T-helper 1 cell treated with Interleukin-12 subunit alpha and Interleukin-12 subunit beta and Interleukin-4 antibody, amounts not matched to agents 30 μg/mL and 1 μg/mL, for 36 hours (primary cell): Measurements from ENCODE around the gene CLEC19A.

Experiments used
- H3K27ac Mint-ChIP-seq: one replicate; pipeline ENCODE4 v1.8.0; 2021; ENCODE audit warnings: mild to moderate bottlenecking, mixed read lengths
- H3K27me3 Mint-ChIP-seq: one replicate; pipeline ENCODE4 v1.8.0; 2021; ENCODE audit warnings: low read depth, mixed read lengths
- H3K36me3 Mint-ChIP-seq: one replicate; pipeline ENCODE4 v1.8.0; 2021; ENCODE audit warnings: low read depth, mixed read lengths
- H3K4me1 Mint-ChIP-seq: one replicate; pipeline ENCODE4 v1.8.0; 2021; ENCODE audit warnings: low read depth, mixed read lengths
- H3K4me3 Mint-ChIP-seq: one replicate; pipeline ENCODE4 v1.8.0; 2021; ENCODE audit warnings: mild to moderate bottlenecking, moderate library complexity, mixed read lengths
- H3K9me3 Mint-ChIP-seq: one replicate; pipeline ENCODE4 v1.8.0; 2021; ENCODE audit warnings: mixed read lengths

Gene CLEC19A

DNA sequence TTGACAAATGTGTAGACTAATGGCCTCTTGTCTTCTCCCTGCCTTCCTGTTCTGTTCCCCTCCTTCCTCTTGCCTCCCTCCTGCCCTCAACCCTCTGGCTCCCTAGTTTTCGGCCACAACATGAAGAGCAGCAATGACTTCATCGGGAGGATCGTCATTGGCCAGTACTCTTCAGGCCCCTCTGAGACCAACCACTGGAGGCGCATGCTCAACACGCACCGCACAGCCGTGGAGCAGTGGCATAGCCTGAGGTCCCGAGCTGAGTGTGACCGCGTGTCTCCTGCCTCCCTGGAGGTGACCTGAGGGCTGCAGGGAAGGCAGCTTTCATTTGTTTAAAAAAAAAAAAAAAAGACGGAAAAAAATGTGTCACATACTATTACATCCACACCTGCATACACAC, 18.8 kb upstream of the CLEC19A start:
- Mint-ChIP-seq H3K36me3 (no peaks in the 10 kb centered on the region), H3K27ac (no peak overlapping the region), H3K4me1 (no peaks in the 10 kb centered on the region), H3K4me3 (no peak overlapping the region), H3K9me3 (peaks cover 15% of the 10 kb centered on the region), H3K27me3 (no peaks in the 10 kb centered on the region)

DNA sequence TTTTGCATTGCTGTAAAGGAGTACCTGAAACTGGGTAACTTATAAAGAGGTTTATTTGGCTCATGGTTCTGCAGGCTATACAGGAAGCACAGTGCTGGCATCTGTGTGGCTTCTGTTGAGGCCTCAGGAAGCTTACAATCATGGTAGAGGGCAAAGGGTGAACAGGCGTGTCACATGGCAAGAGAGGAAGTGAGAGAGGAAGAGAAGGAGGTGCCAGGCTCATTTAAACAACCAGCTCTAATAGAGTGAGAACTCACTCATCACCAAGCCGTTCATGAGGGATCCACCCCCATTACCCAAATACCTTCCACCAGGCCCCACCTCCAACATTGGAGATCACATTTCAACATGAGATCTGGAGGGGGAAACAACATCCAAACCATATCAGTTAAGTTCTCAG, 16.4 kb upstream of the CLEC19A start:
- H3K27ac Mint-ChIP-seq: no peak overlapping the region
- H3K36me3 Mint-ChIP-seq: no peaks in the 10 kb centered on the region
- H3K4me3 Mint-ChIP-seq: no peak overlapping the region
- no peaks in the 10 kb centered on the region for H3K27me3 Mint-ChIP-seq
- H3K4me1 Mint-ChIP-seq: no peaks in the 10 kb centered on the region
- peaks cover 15% of the 10 kb centered on the region for H3K9me3 Mint-ChIP-seq

DNA sequence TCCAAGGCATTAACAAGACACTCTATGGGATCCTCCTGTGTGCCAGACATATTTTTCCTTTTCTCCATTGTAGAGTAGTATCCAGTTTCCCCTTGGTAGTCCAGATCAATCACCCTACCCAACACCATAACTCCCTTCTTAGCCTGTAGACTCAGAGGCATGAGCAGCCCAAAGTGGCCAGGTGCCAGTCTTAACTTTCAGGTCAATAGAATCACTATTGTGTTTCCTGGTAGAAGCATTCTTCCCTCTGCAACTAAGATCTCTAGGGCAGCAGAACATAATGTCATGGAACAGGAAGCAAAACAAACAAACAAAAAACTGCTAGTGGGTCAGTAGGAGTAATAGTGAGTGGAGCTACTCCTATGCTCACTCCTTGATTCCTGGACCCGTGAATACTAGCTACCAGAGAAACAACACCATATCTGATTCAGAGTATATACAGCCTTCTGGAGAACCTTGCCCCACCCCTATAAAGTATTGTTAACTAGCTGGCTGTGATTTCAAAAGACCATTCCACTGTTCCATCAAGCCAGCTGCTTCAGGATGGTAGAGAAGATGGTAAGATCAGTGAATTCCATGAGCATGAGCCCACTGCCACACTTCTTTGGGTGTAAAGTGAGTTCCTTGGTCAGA, 11.2 kb upstream of the CLEC19A start:
- Mint-ChIP-seq H3K27me3 (no peaks in the 10 kb centered on the region), H3K36me3 (no peaks in the 10 kb centered on the region), H3K4me3 (no peak overlapping the region), H3K9me3 (no peaks in the 10 kb centered on the region), H3K27ac (no peak overlapping the region), H3K4me1 (no peaks in the 10 kb centered on the region)

DNA sequence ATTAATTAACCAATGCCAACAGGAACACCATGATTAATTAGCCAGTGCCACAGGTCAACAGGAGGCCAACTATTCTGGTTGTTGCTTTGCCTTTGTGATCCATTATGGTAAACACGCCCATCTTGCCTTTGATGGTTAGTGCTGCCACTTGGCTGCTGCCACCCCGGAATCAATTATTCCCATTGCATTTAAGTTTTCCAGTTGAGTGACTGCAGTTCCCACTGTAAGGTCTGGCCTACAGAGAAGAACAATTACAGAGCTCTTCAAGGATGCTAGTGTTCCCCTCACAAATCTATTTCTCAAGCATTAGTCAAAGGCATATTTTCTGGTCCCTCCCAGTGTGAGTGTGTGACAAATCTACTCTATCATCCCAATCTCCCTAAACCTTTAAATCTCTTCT, 7.1 kb upstream of the CLEC19A start:
- Mint-ChIP-seq H3K4me3 (no peak overlapping the region), H3K27me3 (no peaks in the 10 kb centered on the region), H3K36me3 (no peaks in the 10 kb centered on the region), H3K27ac (no peak overlapping the region), H3K9me3 (no peaks in the 10 kb centered on the region), H3K4me1 (no peaks in the 10 kb centered on the region)

DNA sequence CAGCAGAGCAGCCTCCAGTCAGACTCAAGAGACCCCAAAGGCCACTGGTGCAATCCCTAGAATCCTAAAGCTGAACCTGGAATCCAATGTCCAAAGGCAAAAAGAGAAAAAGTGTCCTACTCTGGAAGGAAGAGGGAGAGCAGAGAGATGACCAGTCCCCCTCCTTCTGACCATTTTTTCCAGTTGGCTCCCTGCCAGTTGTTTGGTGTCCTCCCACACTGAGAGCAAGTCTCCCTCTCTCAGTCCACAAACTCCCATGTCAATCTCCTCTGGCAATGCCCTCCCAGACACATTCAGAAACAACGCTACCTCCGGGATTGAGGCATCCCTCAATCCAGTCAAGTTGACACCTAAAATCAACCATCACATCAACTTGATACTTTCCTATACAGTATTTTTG, 4.3 kb upstream of the CLEC19A start:
- no peaks in the 10 kb centered on the region for H3K4me1 Mint-ChIP-seq
- no peak overlapping the region for H3K4me3 Mint-ChIP-seq
- no peaks in the 10 kb centered on the region for H3K9me3 Mint-ChIP-seq
- H3K27ac Mint-ChIP-seq: no peak overlapping the region
- no peaks in the 10 kb centered on the region for H3K27me3 Mint-ChIP-seq
- H3K36me3 Mint-ChIP-seq: no peaks in the 10 kb centered on the region

DNA sequence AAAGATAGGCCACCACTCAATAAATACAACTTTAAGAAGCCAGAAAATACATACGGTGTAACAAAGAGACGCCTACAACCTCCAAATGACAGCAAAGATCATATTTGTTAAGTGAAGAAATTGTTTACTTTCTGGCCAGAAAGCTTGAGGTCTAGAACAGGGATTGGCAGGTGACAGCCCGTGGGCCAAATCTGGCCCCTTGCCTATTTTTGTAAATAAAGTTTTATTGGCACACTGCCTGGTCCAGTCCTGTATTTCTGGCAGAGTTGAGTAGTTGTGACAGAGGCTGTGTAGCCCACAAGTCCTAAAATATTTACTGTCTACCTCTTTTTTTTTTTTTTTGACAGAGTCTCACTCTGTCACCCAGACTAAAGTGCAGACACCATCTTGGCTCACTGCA, 3.4 kb upstream of the CLEC19A start:
- Mint-ChIP-seq H3K27me3 (no peaks in the 10 kb centered on the region), H3K36me3 (no peaks in the 10 kb centered on the region), H3K4me1 (no peaks in the 10 kb centered on the region), H3K9me3 (no peaks in the 10 kb centered on the region), H3K4me3 (no peak overlapping the region), H3K27ac (no peak overlapping the region)

DNA sequence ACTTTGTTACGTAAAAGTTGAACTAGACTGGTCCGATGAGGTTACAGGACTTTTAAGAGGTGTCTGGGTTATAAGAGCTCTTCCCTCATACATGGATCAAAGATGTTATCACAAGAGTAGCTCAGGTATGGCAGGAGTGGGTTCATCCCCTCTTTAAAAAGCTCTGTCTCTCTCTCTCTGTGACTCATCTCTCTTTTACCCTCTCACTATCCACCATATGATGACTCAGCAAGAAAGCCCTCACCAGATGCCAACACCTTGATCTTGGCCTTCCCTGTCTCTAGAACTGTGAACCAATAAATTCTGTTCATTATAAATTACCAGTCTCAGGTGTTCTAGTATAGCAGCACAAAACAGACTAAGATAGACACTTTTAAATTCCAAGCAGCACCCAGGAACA, 1.9 kb upstream of the CLEC19A start:
- H3K9me3 Mint-ChIP-seq: no peaks in the 10 kb centered on the region
- no peak overlapping the region for H3K4me3 Mint-ChIP-seq
- H3K27me3 Mint-ChIP-seq: no peaks in the 10 kb centered on the region
- H3K36me3 Mint-ChIP-seq: no peaks in the 10 kb centered on the region
- no peak overlapping the region for H3K27ac Mint-ChIP-seq
- no peaks in the 10 kb centered on the region for H3K4me1 Mint-ChIP-seq

DNA sequence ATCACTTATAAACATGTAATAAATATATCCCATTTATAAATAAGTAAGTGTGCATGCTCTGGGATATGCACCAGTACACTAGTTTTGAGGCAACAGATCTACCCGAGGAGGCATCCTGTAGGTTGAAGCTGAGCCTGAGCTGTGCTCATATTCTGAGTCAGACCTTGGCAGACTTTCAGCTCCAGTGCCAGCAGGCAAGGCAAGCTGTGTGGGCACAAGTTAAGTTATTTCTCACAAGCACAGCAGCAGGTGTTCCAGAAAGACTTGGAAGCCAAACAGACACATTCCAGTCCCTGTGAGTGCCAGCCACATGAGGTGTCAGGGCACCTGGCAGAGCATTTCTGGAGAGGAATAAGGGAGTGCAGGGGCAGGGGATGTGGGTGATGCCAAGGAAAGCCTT, 1.3 kb upstream of the CLEC19A start:
- no peaks in the 10 kb centered on the region for H3K9me3 Mint-ChIP-seq
- no peaks in the 10 kb centered on the region for H3K36me3 Mint-ChIP-seq
- H3K27ac Mint-ChIP-seq: no peak overlapping the region
- H3K4me1 Mint-ChIP-seq: no peaks in the 10 kb centered on the region
- no peaks in the 10 kb centered on the region for H3K27me3 Mint-ChIP-seq
- no peak overlapping the region for H3K4me3 Mint-ChIP-seq

DNA sequence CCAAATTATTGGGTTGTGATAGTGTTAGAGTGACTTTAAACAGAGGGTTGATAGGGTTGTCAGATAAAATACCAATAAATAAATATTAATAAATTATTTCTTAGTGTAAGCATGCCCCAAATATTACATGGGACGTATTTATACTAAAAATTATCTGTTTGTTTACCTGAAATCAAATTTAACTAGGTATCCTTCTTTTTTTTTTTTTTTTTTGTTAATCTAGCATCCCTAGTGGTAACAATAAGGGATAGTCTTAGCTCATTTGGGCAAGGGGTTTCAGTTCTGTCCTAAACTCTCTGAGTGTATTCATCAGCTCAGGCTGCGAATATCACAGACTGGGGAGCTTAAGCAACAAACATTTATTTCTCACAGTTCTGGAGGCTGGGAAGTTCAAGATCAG, 1.3 kb downstream of the CLEC19A start:
- Mint-ChIP-seq H3K4me3 (no peak overlapping the region), H3K36me3 (no peaks in the 10 kb centered on the region), H3K27ac (no peak overlapping the region), H3K27me3 (peaks cover 4% of the 10 kb centered on the region), H3K9me3 (no peaks in the 10 kb centered on the region), H3K4me1 (no peaks in the 10 kb centered on the region)

DNA sequence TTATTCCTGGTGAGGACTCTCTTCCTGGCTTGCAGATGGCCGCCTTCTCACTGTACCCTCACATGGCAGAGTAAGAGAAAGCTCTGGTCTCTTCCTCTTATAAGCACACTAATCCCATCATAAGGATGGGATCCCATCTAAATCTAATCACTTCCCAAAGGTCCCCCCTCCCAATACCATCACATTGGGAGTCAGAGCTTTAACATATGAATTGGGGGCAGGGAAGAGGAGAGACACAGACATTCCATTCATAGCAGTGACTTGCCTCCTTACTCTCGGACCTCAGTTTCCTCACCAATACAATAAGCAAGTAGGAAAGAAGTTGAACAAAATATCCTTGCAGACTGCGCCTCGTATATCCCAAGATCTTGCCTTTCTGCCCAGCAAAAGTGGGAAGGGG, 1.7 kb downstream of the CLEC19A start:
- no peak overlapping the region for H3K27ac Mint-ChIP-seq
- peaks cover 4% of the 10 kb centered on the region for H3K27me3 Mint-ChIP-seq
- no peaks in the 10 kb centered on the region for H3K4me1 Mint-ChIP-seq
- no peaks in the 10 kb centered on the region for H3K36me3 Mint-ChIP-seq
- no peaks in the 10 kb centered on the region for H3K9me3 Mint-ChIP-seq
- no peak overlapping the region for H3K4me3 Mint-ChIP-seq

DNA sequence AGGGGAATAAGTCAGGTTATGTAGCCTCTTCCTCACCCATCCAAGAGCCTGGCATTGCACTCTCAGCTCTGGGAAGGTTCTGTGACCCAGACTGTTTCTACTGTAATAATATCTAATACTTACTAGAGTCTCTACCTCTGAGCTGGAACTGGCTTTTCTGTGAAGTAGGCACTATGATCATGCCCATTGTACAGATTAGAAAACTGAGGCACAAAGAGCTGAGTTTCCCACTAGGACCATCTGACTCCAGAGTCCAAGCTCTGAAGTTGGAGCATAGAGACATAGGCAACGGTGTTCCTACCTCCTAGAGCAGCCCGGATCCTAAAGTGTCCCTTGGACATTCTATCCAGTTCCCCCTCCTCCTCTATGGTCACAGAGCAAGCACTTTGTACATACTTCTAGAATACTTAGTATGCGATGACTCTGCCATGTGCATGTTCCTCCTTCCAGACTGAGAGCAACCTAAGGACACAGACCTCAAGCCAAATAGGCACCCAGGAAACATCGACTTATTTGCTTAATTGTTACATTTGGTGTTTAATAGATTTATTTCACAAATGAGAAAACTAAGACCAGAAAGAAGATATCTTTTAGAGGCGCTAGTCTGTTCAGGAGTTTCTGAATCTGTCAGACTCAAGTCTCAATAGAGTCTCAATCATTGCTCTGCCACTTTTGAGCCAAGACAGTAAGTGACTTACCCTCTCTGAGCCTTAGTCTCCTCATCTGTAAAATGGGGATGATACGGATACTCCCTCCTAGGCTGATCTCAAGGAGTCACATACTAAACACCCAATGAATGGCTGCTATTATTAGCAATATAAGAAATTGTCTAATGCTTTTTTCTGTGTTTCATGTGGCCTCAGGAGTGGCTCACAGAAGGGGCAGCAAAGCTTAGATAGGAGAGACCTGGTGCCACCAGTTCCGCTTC, 3.6 kb downstream of the CLEC19A start:
- H3K4me1 Mint-ChIP-seq: peaks cover 9% of the 10 kb centered on the region
- H3K9me3 Mint-ChIP-seq: peaks cover 8% of the 10 kb centered on the region
- peaks cover 3% of the 10 kb centered on the region for H3K36me3 Mint-ChIP-seq
- no peak overlapping the region for H3K27ac Mint-ChIP-seq
- no peak overlapping the region for H3K4me3 Mint-ChIP-seq
- H3K27me3 Mint-ChIP-seq: peaks cover 13% of the 10 kb centered on the region

DNA sequence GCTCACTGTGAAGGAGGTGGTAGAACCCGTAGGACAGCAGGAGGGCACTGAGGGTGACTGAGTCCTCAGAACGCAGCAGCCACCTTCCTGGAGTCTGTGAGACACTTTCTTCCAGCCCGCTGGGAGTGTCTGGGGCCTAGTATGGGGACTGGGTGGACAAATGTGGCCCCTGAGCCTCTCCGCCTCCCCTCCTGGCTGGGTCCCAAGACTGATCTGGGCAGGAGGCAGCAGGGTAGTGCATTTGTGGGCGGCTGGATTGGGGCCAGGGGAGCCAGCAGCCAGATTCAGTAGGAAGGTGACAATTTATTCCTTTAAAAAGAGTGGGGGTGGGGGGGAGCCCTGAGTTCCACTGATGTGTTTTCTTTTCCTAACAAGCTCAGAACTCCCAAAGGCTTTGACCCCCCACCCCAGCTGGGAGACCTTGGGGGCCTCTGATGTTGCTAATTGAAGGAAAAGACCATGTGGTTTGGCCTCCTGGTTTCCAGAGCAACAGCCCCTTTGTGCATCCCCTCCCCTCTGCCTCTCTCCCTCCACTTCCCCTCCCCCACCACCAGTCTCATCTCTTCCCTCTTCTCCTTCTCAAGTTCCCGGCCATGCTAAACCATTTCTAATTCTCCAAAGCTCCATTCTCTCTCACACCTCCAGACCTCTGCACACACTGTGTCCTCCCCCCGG, 4.4 kb downstream of the CLEC19A start:
- Mint-ChIP-seq H3K27ac (no peak overlapping the region), H3K36me3 (peaks cover 3% of the 10 kb centered on the region), H3K27me3 (peaks cover 13% of the 10 kb centered on the region), H3K4me3 (no peak overlapping the region), H3K9me3 (peaks cover 8% of the 10 kb centered on the region), H3K4me1 (peaks cover 16% of the 10 kb centered on the region)

DNA sequence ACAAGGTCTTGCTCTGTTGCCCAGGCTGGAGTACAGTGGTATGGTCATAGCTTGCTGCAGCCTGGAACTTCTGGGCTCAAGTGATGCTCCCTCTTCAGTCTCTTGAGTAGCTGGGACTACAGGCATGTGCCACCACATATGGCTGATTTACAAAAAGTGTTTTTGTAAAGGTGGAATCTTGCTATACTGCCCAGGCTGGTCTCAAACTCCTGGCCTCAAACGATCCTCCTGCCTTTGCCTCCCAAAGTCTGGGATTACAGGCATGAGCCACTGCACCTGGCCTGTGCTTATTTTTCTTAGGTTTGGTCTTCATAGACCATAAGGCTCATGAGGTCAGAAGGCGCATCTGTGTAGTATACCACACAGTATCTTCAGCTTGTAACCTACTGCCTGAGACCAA, 5.3 kb downstream of the CLEC19A start:
- H3K36me3 Mint-ChIP-seq: peaks cover 3% of the 10 kb centered on the region
- H3K27me3 Mint-ChIP-seq: peaks cover 13% of the 10 kb centered on the region
- peaks cover 8% of the 10 kb centered on the region for H3K9me3 Mint-ChIP-seq
- no peak overlapping the region for H3K27ac Mint-ChIP-seq
- no peak overlapping the region for H3K4me3 Mint-ChIP-seq
- H3K4me1 Mint-ChIP-seq: peaks cover 16% of the 10 kb centered on the region

DNA sequence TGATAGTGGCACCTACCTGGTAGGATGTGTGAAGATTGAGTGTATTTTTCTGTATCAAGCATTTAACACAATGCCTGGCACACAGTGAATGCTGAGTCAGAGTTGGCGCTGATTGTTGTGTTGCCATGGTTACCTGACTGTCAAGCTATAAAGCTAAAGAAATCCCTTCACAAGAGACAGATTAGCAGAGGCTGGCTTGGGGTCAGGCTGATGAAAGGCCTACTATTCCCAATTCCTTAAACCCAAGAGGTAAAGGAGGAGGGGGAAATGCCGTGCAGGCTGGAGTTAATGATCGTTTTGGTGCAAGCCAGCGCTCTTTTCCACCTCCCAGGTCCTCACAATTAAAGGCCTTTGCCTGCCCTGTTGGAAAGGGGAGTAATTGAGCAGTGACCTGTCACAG, 5.9 kb downstream of the CLEC19A start:
- peaks cover 13% of the 10 kb centered on the region for H3K27me3 Mint-ChIP-seq
- peaks cover 3% of the 10 kb centered on the region for H3K36me3 Mint-ChIP-seq
- peaks cover 8% of the 10 kb centered on the region for H3K9me3 Mint-ChIP-seq
- H3K27ac Mint-ChIP-seq: no peak overlapping the region
- H3K4me1 Mint-ChIP-seq: peaks cover 16% of the 10 kb centered on the region
- H3K4me3 Mint-ChIP-seq: no peak overlapping the region

DNA sequence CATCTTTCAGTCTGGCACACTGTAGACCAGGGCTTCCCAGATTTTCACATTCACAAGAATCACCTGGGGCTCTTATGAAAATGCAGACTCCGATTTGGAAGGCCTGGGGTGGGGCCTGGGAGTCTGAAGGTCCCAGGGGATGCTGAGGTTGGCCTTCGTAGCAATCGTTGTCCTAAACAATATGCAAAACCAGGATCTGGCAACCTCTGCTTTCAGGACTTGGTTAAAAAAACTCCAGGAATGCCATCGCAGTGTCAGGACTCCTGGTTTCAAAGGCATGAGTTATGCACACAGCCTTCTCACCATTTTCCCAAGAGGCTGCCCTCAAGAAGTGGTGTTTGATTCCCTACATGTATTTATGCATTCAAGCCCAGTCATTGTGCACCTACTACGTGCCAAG, 6.7 kb downstream of the CLEC19A start:
- H3K4me1 Mint-ChIP-seq: peaks cover 16% of the 10 kb centered on the region
- H3K27me3 Mint-ChIP-seq: peaks cover 13% of the 10 kb centered on the region
- H3K9me3 Mint-ChIP-seq: peaks cover 8% of the 10 kb centered on the region
- no peak overlapping the region for H3K27ac Mint-ChIP-seq
- no peak overlapping the region for H3K4me3 Mint-ChIP-seq
- H3K36me3 Mint-ChIP-seq: peaks cover 3% of the 10 kb centered on the region
